T-helper 9 cell (primary cell): ENCODE measurements around the gene NRAP.

Experiments
- DNase-seq: peaks from one replicate; pipeline ENCODE4 v3.0.0-alpha.2; 2020

The NRAP gene

GRCh38 chr10:113555751-113556150, 108.1 kb downstream of the NRAP start:
- no peak for DNase-seq

- DNase-seq = no peak
Measured at GRCh38 chr10:113555245-113555644, 108.6 kb downstream of the NRAP start.

GRCh38 chr10:113554214-113554613, 109.6 kb downstream of the NRAP start:
- no peak for DNase-seq

- no peak for DNase-seq
Measured at GRCh38 chr10:113553149-113553548, 110.7 kb downstream of the NRAP start.

- DNase-seq = no peak
Measured at GRCh38 chr10:113552701-113553100, 111.1 kb downstream of the NRAP start, which contains the start of gene HABP2. TSS of gene HABP2 (plus strand) at chr10:113553053. CDS start at chr10:113553122, 69 bp downstream.

- no peak for DNase-seq
Measured at GRCh38 chr10:113552014-113552413, 111.8 kb downstream of the NRAP start.

GRCh38 chr10:113550365-113550764, 113.5 kb downstream of the NRAP start:
- no peak for DNase-seq

- DNase-seq = no peak
Measured at GRCh38 chr10:113549856-113550255, 114.0 kb downstream of the NRAP start.

- no peak for DNase-seq
Measured at GRCh38 chr10:113547426-113547825, 116.4 kb downstream of the NRAP start.

GRCh38 chr10:113544392-113544791, 119.4 kb downstream of the NRAP start:
- DNase-seq = no peak

- DNase-seq = no peak
Measured at GRCh38 chr10:113543107-113543955, 120.5 kb downstream of the NRAP start.

- DNase-seq = no peak
Measured at GRCh38 chr10:113541549-113541927, 122.3 kb downstream of the NRAP start.

GRCh38 chr10:113540845-113541548, 122.8 kb downstream of the NRAP start:
- no peak for DNase-seq

GRCh38 chr10:113539789-113540188, 124.1 kb downstream of the NRAP start:
- no peak for DNase-seq
